ENCODE data around the gene KLF13.
A peak's percentile ranks its signal among the peaks of the same experiment; 100 is the strongest.

The KLF13 gene

DNA sequence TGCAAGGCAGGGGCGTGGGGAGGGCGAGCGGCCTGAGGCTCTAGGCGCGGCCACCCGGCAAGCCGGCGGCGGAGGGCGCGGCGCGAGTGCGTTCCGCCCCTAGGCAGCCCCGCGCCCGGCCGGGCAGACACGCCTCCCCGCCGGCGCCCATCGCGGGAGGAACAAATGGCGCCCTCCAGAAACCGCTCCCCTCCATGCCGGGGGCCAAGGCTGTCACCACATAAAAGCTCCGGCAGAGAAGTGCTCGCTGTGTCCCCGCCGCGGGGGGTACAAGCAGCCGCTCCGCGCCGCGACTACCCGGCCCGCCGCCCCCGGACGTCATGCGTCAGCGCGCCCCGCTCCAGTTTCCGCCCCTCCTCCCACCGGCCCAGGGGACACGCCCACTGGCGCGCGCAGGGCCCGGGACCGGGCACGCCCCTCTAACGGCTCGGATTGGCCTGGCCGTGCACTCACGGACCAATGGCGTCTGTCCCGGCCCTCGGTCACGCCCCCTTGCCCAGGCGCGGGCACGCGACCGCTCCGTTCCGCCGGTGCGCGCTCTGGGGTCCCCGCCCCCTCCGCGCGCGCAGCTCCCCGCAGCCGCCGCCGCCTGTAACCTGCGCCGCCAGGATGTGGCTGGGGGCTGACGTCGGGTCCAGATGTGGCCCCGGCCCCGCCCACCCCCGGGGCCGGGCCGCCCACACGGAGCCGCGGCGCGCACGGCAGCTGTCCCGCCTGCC lies at the start of gene KLF13:
TSS of gene KLF13 (plus strand) at position 680 of the 719 bp plus-strand sequence. CDS start 378 bp downstream, outside the sequence.
- DNase-seq (ENCODE audit: low read depth): peak; percentile 99

DNA sequence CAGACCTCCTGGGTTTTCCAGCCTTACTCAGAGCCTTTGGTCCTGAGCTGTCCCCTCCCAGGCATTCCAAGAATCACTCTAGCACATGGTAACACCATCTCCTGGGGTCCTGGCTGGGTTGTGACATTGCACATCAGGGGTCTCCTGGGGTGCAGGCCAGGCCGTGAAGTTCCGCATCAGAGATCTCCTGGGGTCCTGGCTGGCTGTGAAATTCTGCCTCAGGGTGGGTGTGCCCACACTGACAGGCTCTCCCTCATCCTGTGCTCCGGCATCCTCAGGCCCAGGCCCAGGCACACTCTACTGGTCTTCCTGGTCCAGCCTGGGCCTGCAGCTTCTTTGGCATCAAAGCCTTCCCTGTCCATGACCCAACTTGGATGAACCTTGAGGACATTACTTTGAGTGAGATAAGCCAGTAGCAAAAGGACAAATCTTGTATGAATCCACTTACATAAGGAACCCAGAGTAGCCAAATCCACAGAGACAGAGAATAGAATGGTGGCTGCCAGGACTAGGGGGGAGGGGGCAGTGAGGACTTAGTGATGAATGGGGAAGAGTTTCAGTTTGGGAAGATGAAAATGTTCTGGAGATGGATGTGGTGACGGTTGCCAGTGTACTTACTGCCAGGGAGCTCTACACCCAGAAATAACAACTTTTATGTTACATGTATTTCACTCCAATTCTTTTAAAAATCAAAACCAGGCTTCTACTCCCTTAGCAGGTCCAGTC lies 49.1 kb upstream of the KLF13 start:
- DNase-seq (ENCODE audit: low read depth): no peak

DNA sequence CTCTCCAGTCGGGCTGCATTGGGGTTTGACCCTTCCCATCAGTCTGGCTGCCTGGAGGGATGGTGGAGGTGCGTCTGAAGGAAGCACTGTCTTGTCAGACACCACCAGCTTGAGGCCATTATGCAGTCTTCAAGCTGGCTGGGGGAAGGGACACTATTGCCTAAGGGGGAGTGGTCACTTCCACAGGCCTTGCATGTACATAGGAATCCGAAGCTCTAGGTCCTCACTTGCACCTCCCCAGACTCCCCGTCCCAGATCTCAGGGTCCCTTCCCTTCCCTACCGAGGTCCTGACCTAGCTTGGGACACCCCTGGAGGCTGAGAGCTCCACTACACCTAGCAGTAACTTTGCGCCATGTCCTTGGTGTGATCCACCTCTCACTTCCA lies 48.6 kb upstream of the KLF13 start:
- DNase-seq (ENCODE audit: low read depth): no peak

DNA sequence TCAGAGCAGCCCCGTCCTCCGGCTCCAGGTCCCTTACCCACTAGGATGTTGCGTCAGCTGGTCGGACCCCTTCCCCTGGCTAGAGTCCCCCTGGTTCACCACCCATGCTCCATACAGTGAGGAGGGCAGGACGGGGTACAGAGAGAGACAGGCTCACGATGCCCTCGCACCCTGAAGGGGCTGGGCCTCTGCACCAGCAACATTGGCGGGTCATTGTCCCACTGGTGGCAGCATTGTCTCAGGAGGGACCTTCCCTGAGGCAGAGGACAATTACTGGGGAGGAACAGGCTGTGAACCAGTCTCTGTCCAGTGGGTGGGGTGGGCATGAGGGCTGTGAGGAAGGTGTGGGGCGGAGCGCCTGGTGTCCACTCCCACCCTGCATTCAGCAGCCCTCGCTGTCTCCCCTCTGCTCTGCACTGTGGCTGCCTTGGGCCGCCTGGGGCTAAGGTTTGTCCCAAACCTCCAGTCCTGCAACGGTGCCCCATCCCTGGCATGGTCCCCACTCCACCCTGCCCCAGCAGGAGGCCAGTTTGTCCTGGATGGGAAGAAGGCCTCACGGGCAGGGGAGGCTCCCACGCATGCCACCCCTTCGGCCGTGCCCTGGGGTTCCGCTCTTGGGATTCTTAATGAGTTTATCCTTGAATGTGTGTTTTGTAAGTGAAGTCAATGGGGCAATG lies 48.0 kb upstream of the KLF13 start:
- DNase-seq (ENCODE audit: low read depth): no peak

DNA sequence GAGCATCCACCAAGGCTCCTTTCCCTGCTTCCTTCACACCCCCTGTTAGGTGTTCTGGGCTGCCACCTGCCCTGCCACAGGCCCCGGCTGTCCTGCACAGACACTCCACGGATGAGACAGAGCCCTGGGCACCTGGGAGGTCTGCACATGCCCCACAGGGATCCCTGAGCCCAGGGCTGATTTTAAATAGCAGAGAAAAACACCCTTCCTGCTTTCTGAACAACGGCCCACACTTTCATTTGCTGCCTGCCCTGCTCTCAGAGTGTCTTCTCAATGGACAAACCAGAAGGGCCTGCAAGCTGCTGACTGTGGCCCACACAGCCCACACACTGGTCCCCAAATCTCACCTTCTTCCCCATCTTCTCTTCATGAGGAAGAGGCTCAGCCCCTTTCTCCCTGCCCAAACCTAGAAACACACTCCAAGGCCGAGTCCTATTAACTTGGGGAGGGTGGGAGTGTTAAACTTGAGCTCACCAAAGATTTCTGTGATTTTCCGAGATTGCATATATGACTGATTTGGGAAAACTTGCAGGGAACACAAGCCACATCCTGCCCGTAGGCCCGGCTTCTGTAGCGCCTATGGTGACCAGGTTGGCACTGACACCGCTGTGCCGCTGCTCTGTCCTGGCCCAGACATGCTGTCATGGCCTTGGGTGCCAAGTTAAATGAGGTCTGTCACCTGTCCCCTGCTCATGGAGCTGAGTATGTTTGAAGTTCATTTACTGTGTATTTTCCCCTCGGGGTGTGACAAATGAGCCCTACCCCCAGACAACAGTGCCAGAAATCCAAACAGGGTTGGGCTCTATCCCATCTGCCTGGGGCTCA lies 47.2 kb upstream of the KLF13 start:
- DNase-seq (ENCODE audit: low read depth): no peak

DNA sequence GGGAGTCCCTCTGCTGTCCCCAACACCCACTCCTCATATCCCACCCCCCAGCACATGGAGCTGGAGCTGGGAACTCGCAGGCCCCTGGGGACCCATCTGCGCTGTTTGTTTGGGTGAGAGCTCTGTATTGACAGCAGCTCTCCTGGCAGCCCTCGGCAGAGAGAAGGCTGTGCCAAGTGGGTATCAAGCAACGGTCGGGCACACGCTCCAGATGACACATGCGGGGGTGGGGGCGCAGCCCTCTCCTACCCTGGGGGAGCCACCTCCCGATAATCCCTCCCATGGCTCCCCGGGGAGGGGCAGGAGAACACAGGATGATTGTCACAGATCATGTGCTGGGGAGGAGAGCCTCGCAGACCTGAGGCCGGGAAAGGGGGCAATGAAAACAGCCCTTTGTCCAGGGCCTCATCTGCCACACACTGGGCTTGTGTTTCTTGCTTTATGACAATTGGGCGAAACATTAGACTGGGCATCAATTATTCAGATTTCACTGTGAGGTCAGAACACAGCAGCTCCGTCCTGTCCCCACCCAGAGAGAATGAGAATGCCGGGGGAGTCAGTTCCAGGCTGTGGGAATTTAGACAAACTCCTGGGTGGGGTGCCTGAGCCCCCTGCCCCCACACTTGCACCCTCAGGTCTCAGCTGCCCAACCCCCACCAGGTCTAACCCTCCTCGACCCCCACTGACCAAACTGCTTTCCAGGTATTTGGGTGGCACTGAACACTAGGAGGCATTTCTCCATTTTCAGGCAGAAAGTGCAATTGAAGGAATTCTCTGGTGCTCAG lies 46.4 kb upstream of the KLF13 start:
- no peak for DNase-seq (ENCODE audit: low read depth)

DNA sequence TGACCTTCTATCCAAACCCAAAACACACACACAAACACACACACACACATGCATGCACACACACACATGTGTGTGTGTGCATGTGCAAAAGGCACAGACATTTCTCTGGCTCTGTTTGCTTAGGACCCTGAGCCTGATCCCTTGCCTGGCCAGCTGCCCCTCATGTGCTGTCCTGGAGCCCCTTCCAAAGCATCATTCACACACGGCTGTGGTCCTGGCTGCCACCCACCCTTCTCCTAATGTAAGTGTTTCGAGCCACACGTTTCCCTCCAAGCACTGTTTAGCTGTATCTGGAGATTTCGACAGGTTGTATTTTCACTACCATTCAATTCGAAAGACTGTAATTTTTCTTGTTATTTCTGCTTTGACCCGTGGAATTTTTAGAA lies 45.8 kb upstream of the KLF13 start:
- DNase-seq (ENCODE audit: low read depth): no peak

DNA sequence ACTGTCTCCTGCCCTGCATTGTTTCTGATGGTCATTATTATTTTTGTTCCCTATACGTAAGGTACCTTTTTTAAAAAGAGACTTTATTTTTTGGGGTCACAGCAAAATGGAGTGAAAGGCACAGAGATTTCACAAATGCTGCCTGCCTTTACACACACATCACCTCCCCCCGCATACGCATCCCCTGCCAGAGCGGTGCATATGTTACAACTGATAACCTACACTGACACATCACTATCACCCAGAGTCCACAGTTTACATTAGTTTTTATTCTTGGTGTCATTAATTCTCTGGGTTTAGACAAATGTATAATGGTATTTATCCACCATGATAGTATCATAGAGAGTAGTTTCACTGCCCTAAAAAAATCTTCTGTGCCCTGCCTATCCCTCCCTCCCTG lies 43.6 kb upstream of the KLF13 start:
- no peak for DNase-seq (ENCODE audit: low read depth)

DNA sequence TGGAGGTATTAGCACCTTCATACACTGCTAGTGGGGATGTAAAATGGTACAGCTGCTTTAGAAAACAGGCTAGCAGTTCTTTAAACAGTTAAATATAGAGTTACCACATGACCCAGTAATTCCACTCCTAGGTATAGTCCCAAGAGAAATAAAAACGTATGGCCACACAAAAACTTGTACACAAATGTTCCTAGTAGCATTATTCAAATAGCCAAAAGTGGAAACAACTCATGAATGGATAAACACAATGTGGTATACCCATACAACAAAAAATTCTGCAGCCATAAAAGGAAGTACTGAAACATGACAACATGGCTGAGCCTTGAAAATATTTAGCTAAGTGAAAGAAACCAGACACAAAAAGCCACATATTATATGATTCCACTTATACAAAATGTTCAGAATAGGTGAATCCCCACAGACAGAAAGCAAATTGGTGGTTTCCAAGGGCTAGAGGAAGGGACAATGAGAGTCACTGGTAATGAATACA lies 40.8 kb upstream of the KLF13 start:
- DNase-seq (ENCODE audit: low read depth): no peak

DNA sequence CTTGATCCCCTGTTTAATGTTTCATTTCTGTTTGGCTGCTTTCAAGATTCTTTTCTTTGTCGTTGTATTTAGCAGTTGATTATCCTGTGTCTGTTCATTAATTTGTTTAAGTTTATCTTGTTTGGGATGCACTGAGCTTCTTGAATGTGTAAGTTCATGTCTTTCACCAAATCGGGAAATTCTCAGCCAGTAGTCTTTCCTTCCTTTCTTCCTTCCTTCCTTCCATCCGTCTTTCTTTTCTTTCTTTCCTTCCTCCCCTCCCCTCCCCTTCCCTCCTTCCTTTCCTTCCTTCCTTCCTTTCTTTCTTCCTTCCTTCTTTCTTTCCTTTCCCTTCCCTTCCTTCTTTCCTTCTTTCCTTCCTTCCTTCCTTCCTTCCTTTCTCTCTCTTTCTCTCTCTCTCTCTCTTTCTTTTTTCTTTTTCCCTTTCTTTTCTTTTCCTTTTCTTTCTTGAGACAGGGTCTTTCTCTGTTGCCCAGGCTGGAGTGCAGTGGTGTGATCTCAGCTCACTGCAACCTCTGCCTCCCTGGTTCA lies 35.5 kb upstream of the KLF13 start:
- DNase-seq (ENCODE audit: low read depth): no peak

DNA sequence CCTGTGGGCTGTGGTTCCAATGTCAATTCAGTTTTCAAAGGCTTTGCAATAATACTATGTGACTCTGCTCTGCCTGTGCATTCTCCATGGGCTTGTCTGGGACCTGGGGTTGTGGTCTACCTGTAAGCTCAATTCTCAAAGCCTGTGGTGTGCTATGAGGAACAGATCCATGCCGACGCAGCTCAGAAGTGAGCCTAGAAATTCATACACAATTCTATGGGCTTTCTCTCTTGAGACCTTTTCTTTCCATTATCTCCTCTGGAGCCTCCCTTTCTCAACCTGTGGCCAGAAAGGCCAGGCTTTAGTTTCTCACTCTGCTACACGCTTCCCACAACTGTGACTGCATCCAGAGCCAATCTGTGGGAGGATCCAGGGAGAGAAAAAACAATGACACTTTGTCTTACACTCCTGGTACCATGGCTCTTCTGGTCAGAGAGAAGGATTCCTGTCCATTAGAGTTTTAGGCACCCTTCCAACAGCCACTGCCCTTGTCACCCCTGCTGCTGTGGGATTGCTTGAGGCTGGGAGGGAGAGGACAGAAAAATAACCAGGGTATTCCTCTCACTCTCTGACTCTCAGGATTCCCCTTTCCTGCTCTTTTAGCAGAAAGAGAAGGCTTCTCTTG lies 34.1 kb upstream of the KLF13 start:
- DNase-seq (ENCODE audit: low read depth): no peak

DNA sequence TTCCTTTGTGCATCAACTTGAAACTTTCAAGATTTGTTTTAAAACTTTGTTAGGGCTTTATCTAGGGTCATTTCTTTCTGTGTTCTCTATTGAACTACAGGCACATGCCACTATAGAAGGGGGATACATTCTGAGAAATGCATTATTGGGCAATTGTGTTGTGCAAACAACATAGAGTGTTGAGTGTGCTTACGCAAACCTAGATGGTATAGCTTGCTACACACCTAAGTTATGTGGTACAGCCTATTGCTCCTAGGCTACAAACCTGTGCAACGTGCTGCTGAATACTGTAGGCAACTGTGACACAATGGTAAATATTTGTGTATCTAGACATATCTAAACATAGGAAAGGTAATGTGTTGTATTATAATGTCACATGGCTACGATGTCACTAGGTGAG lies 33.0 kb upstream of the KLF13 start:
- no peak for DNase-seq (ENCODE audit: low read depth)

DNA sequence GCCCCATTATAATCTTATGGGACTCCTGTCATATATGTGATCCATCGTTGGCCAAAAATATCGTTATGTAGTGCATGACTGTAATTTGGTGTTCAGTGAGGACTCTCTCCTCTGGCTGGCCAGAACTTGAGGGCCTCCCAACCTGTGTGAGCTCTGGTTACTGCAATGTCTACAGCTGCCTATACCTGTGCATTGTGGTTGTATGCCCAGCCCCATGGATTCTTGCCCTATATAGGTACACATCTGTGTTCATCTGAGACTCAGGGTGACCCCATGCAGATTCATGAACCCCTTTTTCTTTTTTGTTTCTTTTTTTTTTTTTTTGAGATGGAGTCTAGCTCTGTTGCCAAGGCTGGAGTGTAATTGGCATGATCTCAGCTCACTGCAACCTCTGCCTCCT lies 32.6 kb upstream of the KLF13 start:
- DNase-seq (ENCODE audit: low read depth): no peak

DNA sequence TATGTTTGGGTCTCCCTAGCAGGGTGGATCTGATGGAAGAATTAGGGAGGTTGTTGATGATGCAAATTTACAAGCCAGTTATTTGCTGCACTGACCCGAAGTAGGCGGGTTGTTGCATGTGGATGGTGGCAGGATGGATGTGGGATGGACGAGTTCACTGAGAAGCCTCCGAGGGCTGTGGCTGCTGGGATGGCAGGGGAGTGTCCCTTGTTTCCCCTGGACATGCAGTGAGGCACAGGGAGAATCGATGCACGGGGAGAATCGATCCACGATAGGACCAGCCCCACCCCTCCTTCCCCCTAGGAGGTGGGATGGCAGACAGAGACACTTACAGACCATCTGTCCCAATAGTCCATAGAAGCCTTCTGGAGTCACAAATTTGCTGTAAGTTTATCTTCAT lies 31.0 kb upstream of the KLF13 start:
- DNase-seq (ENCODE audit: low read depth): no peak

DNA sequence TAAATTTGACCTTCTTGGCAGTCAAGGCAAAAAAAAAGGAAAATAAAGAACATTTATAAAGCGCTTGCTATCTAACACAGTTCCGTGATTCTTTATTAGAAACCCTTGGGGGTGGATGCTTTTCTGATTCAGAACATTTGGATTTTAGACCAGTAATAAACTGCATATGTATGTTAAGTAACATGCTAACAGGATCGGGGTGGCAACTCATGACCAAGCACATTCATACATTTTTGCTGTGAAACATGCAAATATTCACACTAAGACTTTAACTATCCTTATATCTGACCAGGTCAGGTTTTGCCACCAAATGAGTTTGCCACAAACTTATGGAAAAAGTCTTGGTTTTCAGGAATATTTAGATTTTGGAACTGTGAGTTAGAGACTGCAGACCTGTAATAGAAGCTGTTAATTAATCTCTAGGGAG lies 30.4 kb upstream of the KLF13 start:
- no peak for DNase-seq (ENCODE audit: low read depth)

DNA sequence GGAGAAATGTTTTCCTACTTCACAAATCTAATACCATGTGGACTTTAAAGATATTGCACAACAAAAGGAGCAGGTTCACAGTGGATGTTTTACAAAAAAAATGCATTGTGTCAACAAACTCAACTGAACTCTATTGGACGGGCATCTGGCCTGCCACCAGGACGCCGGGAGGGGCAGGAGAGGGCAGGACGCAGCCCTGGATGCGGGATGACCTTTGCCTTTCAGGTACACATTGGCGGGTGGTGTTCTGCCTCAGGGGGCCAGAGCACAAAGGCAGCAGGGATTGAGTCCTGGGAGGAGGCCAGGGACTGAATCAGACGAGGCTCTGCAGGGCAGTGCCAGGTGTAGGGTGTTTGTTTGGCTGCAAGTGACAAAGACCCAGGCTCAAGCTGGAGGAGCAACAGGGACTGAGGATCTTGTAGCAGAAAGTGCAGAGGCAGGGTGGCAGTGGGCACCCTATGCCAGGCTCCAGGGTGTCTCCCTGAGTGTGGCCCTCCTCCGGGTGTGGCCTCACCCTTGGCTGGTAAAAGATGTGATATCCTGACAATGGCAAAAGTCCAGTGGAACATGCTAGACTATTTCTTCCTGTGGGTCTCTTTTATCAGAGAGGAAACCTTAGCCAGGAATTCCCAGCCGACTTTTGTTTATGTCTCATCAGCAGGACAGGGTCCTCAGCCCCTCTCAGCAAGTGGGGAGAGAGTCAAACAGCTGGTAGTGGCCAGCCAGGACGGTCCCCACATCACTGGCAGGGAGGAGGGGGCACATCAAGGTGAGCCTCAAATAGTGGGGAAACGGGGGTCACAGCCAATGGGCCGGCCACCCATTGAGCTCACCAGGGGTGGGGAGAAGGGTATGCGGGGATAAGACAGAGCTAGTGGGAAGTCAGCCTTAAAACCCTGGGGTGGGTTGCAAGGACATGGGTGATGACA lies 29.7 kb upstream of the KLF13 start:
- no peak for DNase-seq (ENCODE audit: low read depth)

DNA sequence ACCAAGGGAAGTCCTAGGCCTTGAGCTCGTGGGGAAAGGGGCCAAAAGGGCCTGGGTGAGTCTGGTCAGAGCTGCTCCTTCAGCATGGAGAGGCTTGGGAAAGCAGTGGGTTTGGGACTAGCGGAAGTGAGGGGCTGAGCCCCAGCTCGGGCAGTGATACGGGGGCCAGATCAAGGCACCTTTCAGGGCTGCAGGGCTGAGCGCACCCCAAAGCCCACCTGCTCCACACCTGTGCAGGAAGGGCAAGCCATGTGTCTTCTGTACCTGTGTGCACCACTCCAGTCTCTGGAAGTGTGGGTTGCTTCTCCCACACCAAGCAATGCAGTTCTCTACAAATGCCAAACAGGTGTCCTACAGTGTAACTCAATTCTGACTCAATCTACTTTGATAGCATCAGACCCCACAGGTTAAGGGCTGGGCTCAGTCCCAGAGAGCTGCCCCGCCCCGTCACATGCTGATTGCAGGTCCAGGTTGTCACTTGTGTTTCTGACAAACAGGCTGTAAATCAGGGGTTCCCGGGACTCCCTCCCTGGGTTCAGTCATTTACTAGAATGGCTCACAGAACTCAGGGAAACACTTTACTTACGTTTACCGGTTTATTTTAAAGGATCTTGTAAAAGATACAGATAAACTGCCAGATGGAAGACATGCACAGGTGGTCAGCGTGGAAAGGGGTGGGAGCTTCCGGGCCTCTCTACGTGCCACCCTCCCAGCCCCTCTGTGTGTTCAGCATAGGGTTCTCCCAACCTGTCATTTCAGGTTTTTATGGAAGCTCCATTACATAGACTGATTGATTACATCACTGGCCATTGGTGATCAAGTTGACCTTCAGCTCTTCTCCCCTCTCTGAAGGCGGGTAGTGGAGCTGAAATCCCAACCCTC lies 28.8 kb upstream of the KLF13 start:
- DNase-seq (ENCODE audit: low read depth): no peak

DNA sequence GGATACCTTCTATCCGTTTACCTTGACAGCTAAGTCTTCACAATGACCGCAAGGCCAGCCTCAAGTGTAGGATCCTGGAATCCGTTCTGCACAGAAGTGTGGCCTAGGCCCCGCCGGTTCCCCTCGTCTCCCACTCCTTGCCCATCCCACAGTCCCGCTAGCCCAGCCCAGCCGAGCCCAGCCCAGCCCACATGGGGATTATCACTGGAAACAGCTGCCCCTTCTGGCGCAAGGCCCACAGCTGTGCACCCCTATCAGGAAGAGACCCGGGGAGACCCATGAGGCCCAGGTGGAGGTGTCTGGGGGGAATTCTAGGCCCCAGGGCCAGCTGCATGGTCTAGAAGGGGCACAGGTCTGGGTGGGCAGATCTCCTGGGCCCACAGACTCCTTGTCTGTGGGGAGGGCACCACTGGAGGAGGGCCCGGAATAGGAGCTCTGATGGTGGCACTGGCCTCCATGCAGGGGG lies 27.9 kb upstream of the KLF13 start:
- DNase-seq (ENCODE audit: low read depth): no peak
